ENCODE data around the gene LGALS9C.
"Not testable (repeated sequence)": the region's sequence is repeated elsewhere in the genome, so short reads cannot be mapped to it uniquely, and the experiment has no call there.

- TF ChIP-seq, protein P1, sequence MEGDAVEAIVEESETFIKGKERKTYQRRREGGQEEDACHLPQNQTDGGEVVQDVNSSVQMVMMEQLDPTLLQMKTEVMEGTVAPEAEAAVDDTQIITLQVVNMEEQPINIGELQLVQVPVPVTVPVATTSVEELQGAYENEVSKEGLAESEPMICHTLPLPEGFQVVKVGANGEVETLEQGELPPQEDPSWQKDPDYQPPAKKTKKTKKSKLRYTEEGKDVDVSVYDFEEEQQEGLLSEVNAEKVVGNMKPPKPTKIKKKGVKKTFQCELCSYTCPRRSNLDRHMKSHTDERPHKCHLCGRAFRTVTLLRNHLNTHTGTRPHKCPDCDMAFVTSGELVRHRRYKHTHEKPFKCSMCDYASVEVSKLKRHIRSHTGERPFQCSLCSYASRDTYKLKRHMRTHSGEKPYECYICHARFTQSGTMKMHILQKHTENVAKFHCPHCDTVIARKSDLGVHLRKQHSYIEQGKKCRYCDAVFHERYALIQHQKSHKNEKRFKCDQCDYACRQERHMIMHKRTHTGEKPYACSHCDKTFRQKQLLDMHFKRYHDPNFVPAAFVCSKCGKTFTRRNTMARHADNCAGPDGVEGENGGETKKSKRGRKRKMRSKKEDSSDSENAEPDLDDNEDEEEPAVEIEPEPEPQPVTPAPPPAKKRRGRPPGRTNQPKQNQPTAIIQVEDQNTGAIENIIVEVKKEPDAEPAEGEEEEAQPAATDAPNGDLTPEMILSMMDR (IDR thresholded peaks at IDR 0.05), result not testable (repeated sequence)
- not testable (repeated sequence) for TF ChIP-seq POLR2A (IDR thresholded peaks at IDR 0.05)
Observed at GRCh38 chr17:18500816-18501215, 24.2 kb downstream of the LGALS9C start.

Data from prostate gland (tissue), 2 donors.